ENCODE measurements around the gene PCK2. TPM values are rescaled to one million over a fixed set of nuclear protein-coding genes. Genes with fewer than 3 reads are reported as not detected.

Gene PCK2
- total and polyA plus RNA-seq, 2 of the 13 experiments (the other 11 are each of a cell fraction or from before 2014, with no cell fraction given) = 129 to 272 TPM

GRCh38 chr14:24067133-24068082, 26.7 kb upstream of the PCK2 start (continued):
- TF ChIP-seq ZNF333 (CRISPR knock-in tag; IDR thresholded peaks at IDR 0.05; ENCODE audit: borderline replicate concordance) (peak; percentile 32; the same call in 1 of the 2 replicates), SIN3B (IDR thresholded peaks at IDR 0.05; ENCODE audit: low read length) (no peak), ZBTB25 (CRISPR knock-in tag; IDR thresholded peaks at IDR 0.05) (no peak), MXD4 (CRISPR knock-in tag; IDR thresholded peaks at IDR 0.05) (peak; percentile 42; the same call in 1 of the 2 replicates), PREB (CRISPR knock-in tag; IDR thresholded peaks at IDR 0.05) (no peak), ZNF430 (CRISPR knock-in tag; IDR thresholded peaks at IDR 0.05) (peak; percentile 57; the same call in 1 of the 2 replicates), ZNF709 (CRISPR knock-in tag; IDR thresholded peaks at IDR 0.05) (no peak), SETDB1 (CRISPR knock-in tag; IDR thresholded peaks at IDR 0.05; ENCODE audit: borderline replicate concordance) (no peak), ZNF335 (CRISPR knock-in tag; IDR thresholded peaks at IDR 0.05) (no peak), ARID3A (IDR thresholded peaks at IDR 0.05; ENCODE audit: low read depth, low read length) (no peak), MTA1 (CRISPR knock-in tag; IDR thresholded peaks at IDR 0.05; ENCODE audit: borderline replicate concordance) (no peak), REPIN1 (CRISPR knock-in tag; IDR thresholded peaks at IDR 0.05; ENCODE audit: borderline replicate concordance, low read depth) (no peak), ZBTB10 (CRISPR knock-in tag; IDR thresholded peaks at IDR 0.05; ENCODE audit: borderline replicate concordance) (no peak), TARDBP (CRISPR knock-in tag; IDR thresholded peaks at IDR 0.05) (peak; percentile 46; the same call in 1 of the 2 replicates), TCF7 (IDR thresholded peaks at IDR 0.05; ENCODE audit: low read depth) (no peak), HHEX (CRISPR knock-in tag; IDR thresholded peaks at IDR 0.05) (no peak), RFX1 (IDR thresholded peaks at IDR 0.05) (no peak), ZSCAN31 (CRISPR knock-in tag; IDR thresholded peaks at IDR 0.05; ENCODE audit: low read depth) (peak; percentile 86; the same call in 1 of the 2 replicates), ZNF747 (CRISPR knock-in tag; IDR thresholded peaks at IDR 0.05; ENCODE audit: borderline replicate concordance) (peak; percentile 27; the same call in 1 of the 2 replicates), YEATS2 (CRISPR knock-in tag; IDR thresholded peaks at IDR 0.05; ENCODE audit: borderline replicate concordance) (peak; percentile 27; the same call in 1 of the 2 replicates)
- TF ChIP-seq, protein P1, sequence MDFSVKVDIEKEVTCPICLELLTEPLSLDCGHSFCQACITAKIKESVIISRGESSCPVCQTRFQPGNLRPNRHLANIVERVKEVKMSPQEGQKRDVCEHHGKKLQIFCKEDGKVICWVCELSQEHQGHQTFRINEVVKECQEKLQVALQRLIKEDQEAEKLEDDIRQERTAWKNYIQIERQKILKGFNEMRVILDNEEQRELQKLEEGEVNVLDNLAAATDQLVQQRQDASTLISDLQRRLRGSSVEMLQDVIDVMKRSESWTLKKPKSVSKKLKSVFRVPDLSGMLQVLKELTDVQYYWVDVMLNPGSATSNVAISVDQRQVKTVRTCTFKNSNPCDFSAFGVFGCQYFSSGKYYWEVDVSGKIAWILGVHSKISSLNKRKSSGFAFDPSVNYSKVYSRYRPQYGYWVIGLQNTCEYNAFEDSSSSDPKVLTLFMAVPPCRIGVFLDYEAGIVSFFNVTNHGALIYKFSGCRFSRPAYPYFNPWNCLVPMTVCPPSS (IDR thresholded peaks at IDR 0.05) = no peak
